NCI-H1105 (cell line): Measurements from ENCODE around the gene CCDC121.
A peak's percentile ranks its signal among the peaks of the same experiment; 100 is the strongest.

Experiments
- DNase-seq: peaks from one replicate; lab custom pipeline; 2025; lab: John Stamatoyannopoulos, UW

CCDC121 gene

GRCh38 chr2:27628767-27629709 lies at the start of gene CCDC121, which contains the start of gene GPN1:
TSS of gene CCDC121 (minus strand) at chr2:27629012. CDS start at chr2:27627799, 1,213 bp downstream.
TSS of gene GPN1 (plus strand) at chr2:27629050. CDS start at chr2:27629059, 9 bp downstream.
- peak; percentile 84 for DNase-seq

- no peak for DNase-seq
Observed at GRCh38 chr2:27672723-27673486, 44.1 kb upstream of the CCDC121 start.

GRCh38 chr2:27671235-27671634 lies 42.4 kb upstream of the CCDC121 start:
- DNase-seq = no peak

GRCh38 chr2:27667446-27667845 lies 38.6 kb upstream of the CCDC121 start:
- no peak for DNase-seq

- no peak for DNase-seq
Observed at GRCh38 chr2:27664622-27665363, 36.0 kb upstream of the CCDC121 start.

GRCh38 chr2:27664154-27664574 lies 35.4 kb upstream of the CCDC121 start:
- DNase-seq = no peak

GRCh38 chr2:27663285-27664153 lies 34.7 kb upstream of the CCDC121 start, which contains the start of the genes SLC4A1AP and SUPT7L:
TSS of gene SLC4A1AP (plus strand) at chr2:27663889. CDS start at chr2:27663915, 26 bp downstream.
TSS of gene SUPT7L (minus strand) at chr2:27663614. CDS start at chr2:27662192, 1,422 bp downstream.
- DNase-seq = peak; percentile 53

- no peak for DNase-seq
Observed at GRCh38 chr2:27661371-27661770, 32.6 kb upstream of the CCDC121 start.

- DNase-seq = no peak
Observed at GRCh38 chr2:27655155-27655951, 26.5 kb upstream of the CCDC121 start.

GRCh38 chr2:27653397-27653796 lies 24.6 kb upstream of the CCDC121 start:
- no peak for DNase-seq

GRCh38 chr2:27652790-27653189 lies 24.0 kb upstream of the CCDC121 start:
- no peak for DNase-seq

GRCh38 chr2:27652341-27652740 lies 23.5 kb upstream of the CCDC121 start:
- no peak for DNase-seq

- DNase-seq = no peak
Observed at GRCh38 chr2:27651056-27651455, 22.2 kb upstream of the CCDC121 start.

- no peak for DNase-seq
Observed at GRCh38 chr2:27647737-27648136, 18.9 kb upstream of the CCDC121 start.

- no peak for DNase-seq
Observed at GRCh38 chr2:27647289-27647688, 18.5 kb upstream of the CCDC121 start.

- no peak for DNase-seq
Observed at GRCh38 chr2:27645197-27645596, 16.4 kb upstream of the CCDC121 start.

- no peak for DNase-seq
Observed at GRCh38 chr2:27640722-27641245, 12.0 kb upstream of the CCDC121 start.

- no peak for DNase-seq
Observed at GRCh38 chr2:27638709-27639108, 9.9 kb upstream of the CCDC121 start.

- DNase-seq = no peak
Observed at GRCh38 chr2:27638037-27638637, 9.3 kb upstream of the CCDC121 start.
